Stimulated activated naive CD8-positive, alpha-beta T cell treated with anti-CD3 and anti-CD28 coated beads, Interleukin-15, amount 100 ng/mL, for 72 hours (primary cell): Measurements from ENCODE around the gene CNTNAP4.

Experiments
- ATAC-seq: fragments of 150-1000 bp; cut with Tn5 transposase; 2 replicates; pipeline ENCODE4 v1.10.0; 2021; ENCODE audit warnings: mild to moderate bottlenecking, moderate library complexity
- DNase-seq, 2 donors: peaks; one replicate each; pipeline ENCODE4 v3.0.0; 2021 to 2022
- H3K27ac Mint-ChIP-seq, 2 donors: one replicate each; pipeline ENCODE4 v1.8.0; 2022; ENCODE audit warnings: mild to moderate bottlenecking in 2 of 2, mixed read lengths in 2 of 2, moderate library complexity in 2 of 2
- H3K27me3 Mint-ChIP-seq: one replicate; pipeline ENCODE4 v1.8.0; 2022; ENCODE audit warnings: mixed read lengths
- H3K4me1 Mint-ChIP-seq: one replicate; pipeline ENCODE4 v1.8.0; 2022; ENCODE audit warnings: mild to moderate bottlenecking, mixed read lengths
- H3K4me3 Mint-ChIP-seq, 2 donors: one replicate each; pipeline ENCODE4 v1.8.0; 2022; ENCODE audit warnings: mild to moderate bottlenecking in 2 of 2, mixed read lengths in 2 of 2, moderate library complexity in 1 of 2
- H3K9me3 Mint-ChIP-seq, 2 donors: one replicate each; pipeline ENCODE4 v1.8.0; 2022; ENCODE audit warnings: mixed read lengths in 2 of 2

Gene CNTNAP4

DNA sequence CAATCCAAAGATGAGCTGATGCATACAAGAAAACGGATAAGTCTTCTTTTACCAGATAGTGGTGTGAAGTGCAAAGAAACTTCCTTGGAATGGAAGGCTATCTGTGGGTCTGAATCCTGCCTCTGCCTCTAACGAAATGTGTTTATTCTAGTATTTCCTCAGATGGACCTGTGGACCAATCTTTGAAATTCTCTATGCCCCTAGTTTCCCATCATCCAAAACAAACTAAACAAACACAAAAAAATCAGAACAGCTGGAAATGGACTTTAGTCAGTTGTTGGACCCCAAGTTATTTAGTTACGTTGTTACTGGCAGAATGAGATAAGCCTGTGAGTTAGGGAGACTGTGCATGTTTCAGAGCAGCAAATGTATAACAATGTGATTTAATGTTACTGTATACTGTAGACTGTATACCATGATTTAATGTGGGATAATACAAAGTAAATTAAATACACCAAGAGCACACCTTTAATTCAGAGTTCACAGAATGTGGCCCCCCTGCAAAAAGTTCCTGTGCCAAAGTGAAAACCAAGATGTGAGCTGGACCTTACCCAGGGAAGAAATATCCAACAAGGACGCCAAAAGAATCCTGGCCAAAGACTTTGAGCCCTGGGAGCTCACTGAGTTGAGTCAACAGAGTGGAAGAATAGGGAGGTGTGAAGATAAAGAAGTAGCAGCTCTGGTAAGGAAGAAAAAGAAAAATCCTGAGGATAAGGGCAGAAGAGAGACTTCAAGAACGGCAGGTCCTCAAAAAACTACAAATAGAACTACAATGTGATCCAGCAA is 255.2 kb downstream of the CNTNAP4 start:
- ATAC-seq = no peak

DNA sequence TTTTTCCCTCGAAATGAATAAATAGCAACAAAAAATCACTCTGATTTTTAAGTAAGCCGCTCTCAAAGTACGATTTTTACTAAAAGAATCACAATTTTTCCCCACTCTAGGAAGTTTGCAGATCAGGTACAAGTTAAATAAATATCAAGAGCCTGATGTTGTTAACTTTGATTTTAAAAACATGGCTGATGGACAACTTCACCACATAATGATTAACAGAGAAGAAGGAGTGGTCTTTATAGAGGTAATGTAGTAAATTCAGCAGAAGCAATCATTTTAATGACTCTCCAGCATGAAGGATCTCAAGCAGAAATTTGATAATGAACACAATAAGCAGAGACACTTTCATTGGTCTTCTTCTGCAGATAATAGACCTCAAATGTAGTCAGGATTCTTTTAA is 262.4 kb downstream of the CNTNAP4 start:
- H3K9me3 Mint-ChIP-seq = no peaks in the 10 kb centered on the region
- DNase-seq (no peak), ATAC-seq (no peak)
- no peak overlapping the region for H3K27ac Mint-ChIP-seq
- no peaks in the 10 kb centered on the region for H3K27me3 Mint-ChIP-seq
- no peak overlapping the region for H3K4me3 Mint-ChIP-seq
- no peaks in the 10 kb centered on the region for H3K4me1 Mint-ChIP-seq

More for the DNA sequence above, 255.2 kb downstream of the CNTNAP4 start:
- H3K27ac Mint-ChIP-seq = no peak overlapping the region
- no peak overlapping the region for H3K4me3 Mint-ChIP-seq
- H3K27me3 Mint-ChIP-seq = no peaks in the 10 kb centered on the region
- peaks cover 8 to 11% of the 10 kb centered on the region in 2 donors for H3K9me3 Mint-ChIP-seq
- no peak for DNase-seq
- H3K4me1 Mint-ChIP-seq = no peaks in the 10 kb centered on the region

DNA sequence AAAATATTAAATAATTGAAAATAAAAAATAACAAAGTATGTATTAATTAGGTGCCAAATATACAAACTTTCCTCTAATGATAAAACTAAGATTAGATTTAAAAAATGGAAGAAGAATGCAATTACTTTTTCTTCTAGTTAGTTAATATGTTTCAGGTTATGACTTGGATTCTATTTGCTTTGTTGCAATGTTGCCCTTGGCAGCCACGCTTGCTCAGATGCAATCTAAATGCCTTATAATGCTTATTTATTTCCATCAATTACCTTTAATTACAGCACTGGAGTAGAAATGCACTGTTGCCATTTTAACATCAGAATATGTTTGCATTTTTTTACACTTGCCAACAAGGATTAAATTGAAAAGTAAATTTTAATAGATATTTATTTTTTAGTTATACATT is 263.9 kb downstream of the CNTNAP4 start:
- DNase-seq = no peak
- no peaks in the 10 kb centered on the region for H3K27me3 Mint-ChIP-seq
- H3K9me3 Mint-ChIP-seq = no peaks in the 10 kb centered on the region
- H3K27ac Mint-ChIP-seq = no peak overlapping the region
- H3K4me1 Mint-ChIP-seq = no peaks in the 10 kb centered on the region
- no peak for ATAC-seq
- no peak overlapping the region for H3K4me3 Mint-ChIP-seq

DNA sequence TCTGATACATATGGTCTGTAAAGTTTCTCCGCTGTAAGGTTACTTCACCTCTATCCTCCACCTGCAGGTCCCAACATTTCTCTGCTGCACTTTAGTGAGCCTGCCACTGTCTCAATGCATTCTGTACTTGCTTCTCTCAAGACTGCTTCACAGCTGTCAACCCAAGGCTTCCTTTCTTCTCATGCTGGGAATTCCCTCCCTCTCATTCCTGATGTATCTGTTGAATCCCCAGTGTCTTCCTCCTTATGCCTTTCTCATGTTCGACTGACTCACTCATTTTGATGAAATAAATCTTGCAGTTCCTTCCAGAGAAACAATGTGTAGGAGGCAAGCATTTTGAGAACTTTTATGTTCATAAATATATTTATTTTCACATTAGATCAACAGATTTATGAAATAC is 288.3 kb downstream of the CNTNAP4 start:
- DNase-seq (no peak), ATAC-seq (no peak)
- H3K27me3 Mint-ChIP-seq = no peaks in the 10 kb centered on the region
- no peaks in the 10 kb centered on the region for H3K4me1 Mint-ChIP-seq
- no peak overlapping the region for H3K27ac Mint-ChIP-seq
- H3K4me3 Mint-ChIP-seq = no peak overlapping the region
- peaks cover 4 to 8% of the 10 kb centered on the region in 2 donors for H3K9me3 Mint-ChIP-seq

DNA sequence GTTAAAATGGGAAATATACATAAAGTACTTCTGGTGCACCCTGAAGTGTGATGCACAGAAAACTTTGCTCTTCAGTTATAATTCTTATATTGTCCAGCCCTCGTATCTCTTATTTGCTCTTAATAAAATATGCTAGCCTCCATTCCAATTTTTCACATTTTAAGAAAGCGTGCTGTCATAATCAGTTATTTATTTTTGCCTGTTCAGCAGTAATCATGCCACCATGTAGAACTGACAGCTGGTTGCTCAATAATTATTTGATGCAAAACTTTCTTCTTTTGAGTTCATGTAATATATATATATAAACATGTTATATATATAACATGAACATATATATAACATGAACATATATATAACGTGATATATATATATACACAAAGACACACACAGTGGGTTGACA is 294.6 kb downstream of the CNTNAP4 start:
- H3K4me3 Mint-ChIP-seq = no peak overlapping the region
- no peak overlapping the region for H3K27ac Mint-ChIP-seq
- DNase-seq (no peak), ATAC-seq (no peak)
- peaks cover 4 to 10% of the 10 kb centered on the region in 2 donors for H3K9me3 Mint-ChIP-seq
- no peaks in the 10 kb centered on the region for H3K4me1 Mint-ChIP-seq
- H3K27me3 Mint-ChIP-seq = no peaks in the 10 kb centered on the region

DNA sequence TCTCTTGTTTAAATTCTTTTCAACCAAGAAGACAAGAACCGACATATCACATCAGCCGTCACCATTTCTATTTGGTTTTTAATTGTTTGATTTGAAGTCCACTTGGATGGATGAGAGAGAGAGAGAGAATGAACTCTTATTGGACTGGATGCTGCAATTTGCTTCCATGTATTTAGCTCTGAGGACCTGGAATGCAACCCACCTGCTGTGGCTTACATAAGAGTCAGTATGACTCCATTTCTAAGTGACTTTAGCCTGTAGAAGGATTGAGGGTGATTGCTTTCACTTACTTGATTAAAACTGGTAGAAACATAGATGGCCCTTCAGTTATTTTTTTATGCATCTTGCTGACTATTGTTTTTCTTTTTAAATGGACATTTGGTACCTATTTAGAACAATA is 296.1 kb downstream of the CNTNAP4 start:
- H3K27ac Mint-ChIP-seq = no peak overlapping the region
- no peaks in the 10 kb centered on the region for H3K4me1 Mint-ChIP-seq
- H3K9me3 Mint-ChIP-seq = peaks cover 0 to 10% of the 10 kb centered on the region in 2 donors
- no peak for DNase-seq
- ATAC-seq = no peak
- H3K4me3 Mint-ChIP-seq = no peak overlapping the region
- no peaks in the 10 kb centered on the region for H3K27me3 Mint-ChIP-seq

DNA sequence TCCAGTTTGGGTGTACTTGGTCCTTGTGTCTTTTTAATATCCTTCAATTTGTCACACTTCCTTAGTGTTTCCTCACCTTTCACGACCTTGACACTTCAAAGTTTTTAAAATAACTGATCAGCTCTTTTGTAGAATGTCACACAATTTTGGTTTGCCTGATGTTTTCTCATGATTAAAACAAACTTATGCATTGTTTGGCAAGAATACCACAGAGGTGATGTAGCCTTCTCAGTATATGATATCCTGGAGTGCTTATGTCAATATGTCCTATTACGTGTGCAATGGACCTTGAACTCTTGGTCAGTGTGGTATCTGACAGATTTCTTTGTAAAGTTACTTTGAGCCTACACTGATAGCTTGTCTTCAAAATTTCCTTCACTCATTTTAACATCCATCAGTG is 297.4 kb downstream of the CNTNAP4 start:
- no peak overlapping the region for H3K27ac Mint-ChIP-seq
- H3K27me3 Mint-ChIP-seq = no peaks in the 10 kb centered on the region
- peaks cover 0 to 10% of the 10 kb centered on the region in 2 donors for H3K9me3 Mint-ChIP-seq
- ATAC-seq = no peak
- DNase-seq = no peak
- H3K4me1 Mint-ChIP-seq = no peaks in the 10 kb centered on the region
- H3K4me3 Mint-ChIP-seq = no peak overlapping the region

DNA sequence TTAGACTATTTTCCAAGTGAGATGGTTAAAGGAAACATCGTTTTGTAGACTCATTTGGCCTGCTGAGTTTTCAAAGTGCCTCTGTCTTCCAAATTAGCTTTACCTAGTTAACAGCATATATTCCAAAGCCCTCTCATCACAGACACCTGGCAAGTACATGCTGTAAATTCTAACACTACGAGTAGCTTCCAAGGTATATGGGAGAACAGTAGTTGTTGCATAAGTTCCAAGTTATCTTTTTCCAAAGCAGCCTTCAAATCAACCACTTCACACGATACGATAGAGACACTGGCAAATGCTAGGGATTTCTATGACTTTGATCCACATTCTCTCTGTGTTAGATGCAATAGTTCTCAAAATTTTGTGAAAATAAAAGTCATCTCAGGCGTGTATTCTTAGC is 299.3 kb downstream of the CNTNAP4 start:
- Mint-ChIP-seq H3K9me3 (no peaks in the 10 kb centered on the region), H3K27ac (no peak overlapping the region), H3K4me3 (no peak overlapping the region), H3K27me3 (no peaks in the 10 kb centered on the region), H3K4me1 (no peaks in the 10 kb centered on the region)
- no peak for ATAC-seq
- DNase-seq = no peak

DNA sequence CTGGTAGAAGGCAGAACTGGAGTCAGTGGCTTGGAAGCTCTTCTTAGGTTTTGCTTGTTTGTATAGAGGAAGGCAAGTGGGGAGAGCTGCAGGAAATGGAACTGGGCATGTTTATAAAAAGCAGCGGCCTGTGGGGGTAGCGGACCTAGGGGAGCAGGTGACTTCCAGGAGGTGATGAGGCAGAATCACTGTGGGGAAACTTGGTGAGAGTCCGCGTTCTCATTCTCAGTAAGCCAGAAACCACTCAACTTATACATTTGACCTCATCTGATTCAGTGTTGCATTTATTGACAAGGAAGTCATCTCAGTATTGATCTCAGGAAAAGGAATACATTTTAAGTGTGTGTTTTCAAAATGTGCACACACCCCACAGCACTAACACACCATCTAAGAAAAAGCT is 299.8 kb downstream of the CNTNAP4 start:
- Mint-ChIP-seq H3K27ac (no peak overlapping the region), H3K9me3 (peaks cover 0 to 4% of the 10 kb centered on the region in 2 donors), H3K4me1 (no peaks in the 10 kb centered on the region), H3K4me3 (no peak overlapping the region), H3K27me3 (no peaks in the 10 kb centered on the region)
- ATAC-seq (no peak), DNase-seq (no peak)

DNA sequence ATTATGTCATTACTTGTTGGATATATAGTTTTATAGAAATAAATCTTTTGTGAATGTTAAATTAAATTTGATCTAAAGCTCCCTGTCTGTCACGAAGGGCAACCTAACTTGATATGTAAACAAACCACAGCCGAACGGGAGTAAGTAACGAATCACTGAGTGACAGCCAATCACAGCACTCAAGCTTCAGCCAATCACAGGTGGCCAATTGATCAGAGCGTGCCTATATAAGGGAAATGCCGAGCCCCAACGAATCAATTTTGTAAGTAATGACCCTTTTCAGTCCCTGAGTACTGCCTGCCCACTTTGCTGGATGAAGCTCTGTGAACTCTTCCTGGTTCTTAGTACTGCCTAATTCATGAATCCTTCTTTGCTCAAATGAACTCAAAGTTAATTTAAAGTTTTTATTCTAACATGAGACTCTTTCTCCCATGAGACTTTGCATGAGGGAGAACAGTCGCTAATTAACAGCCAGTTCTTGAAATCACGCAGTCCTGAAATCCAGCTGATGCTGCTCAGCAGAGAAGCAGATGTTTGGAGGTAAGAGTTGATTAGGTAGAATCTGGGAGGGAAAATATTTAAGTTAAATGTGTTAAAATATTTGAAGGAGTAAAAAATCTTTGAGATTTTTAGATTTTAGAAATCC is 302.2 kb downstream of the CNTNAP4 start:
- ATAC-seq = no peak
- H3K9me3 Mint-ChIP-seq = peaks cover 2 to 7% of the 10 kb centered on the region in 2 donors
- no peaks in the 10 kb centered on the region for H3K4me1 Mint-ChIP-seq
- no peaks in the 10 kb centered on the region for H3K27me3 Mint-ChIP-seq
- no peak for DNase-seq
- H3K4me3 Mint-ChIP-seq = no peak overlapping the region
- no peak overlapping the region for H3K27ac Mint-ChIP-seq

DNA sequence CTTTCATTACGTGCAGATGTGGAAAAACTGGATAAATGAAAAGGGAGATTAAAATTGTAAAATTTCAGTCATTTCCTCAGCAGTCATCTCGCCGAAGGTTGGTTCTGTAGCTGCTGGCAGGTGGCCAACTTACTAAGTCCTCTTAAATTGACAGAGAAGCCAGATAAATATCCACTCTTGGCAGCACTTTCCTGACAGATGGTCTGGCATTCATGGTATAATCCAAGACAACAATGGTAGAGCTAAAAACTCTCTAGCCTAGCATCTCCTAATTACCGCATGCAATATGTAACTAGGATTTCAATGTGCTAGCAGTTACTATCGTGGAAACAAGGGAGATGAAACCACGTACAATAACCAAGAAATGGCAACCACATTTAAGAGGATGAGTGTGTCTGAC is 306.3 kb downstream of the CNTNAP4 start:
- H3K27ac Mint-ChIP-seq = no peak overlapping the region
- DNase-seq (no peak), ATAC-seq (no peak)
- H3K4me1 Mint-ChIP-seq = no peaks in the 10 kb centered on the region
- H3K27me3 Mint-ChIP-seq = no peaks in the 10 kb centered on the region
- H3K9me3 Mint-ChIP-seq = peaks cover 6 to 7% of the 10 kb centered on the region in 2 donors
- H3K4me3 Mint-ChIP-seq = no peak overlapping the region

DNA sequence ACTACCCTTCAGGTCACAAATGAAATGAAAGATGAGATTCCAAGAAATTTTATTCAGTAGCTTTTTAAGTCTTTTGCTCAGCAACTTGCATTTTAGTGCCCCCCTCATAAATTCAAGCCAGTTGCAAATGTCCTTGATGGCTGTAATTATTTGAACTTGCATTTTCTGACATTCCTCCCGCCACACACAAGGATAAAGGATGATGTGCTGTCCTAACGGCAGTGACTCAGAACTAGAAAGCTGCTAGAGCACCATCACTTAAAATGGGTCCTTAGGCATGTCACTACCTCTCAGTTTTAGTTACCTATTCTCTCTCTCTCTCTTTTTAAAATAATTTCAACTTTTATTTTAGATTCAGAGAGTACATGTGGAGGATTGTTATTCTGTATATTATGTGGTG is 306.7 kb downstream of the CNTNAP4 start:
- Mint-ChIP-seq H3K4me3 (no peak overlapping the region), H3K27me3 (no peaks in the 10 kb centered on the region), H3K27ac (no peak overlapping the region), H3K9me3 (peaks cover 6 to 7% of the 10 kb centered on the region in 2 donors), H3K4me1 (no peaks in the 10 kb centered on the region)
- no peak for ATAC-seq
- no peak for DNase-seq

DNA sequence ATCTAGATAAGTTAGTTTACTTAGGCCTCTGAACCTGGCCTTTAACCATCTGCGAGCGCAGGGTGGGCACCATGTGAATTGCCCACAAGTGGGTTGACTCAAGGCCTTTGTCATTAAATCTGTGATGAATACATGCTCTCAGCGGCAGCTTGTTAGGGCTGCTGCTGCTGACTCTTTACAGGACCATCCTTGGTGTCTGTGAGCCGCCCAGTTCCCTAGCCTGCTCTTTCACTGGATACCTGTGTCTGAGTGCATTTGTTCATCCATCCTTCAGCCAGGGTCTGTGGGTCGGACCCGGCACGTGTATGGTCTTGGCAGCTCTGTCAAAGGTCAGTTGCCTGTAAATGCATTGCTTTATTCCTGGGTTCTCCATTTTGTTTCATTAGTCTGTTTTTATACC is 321.3 kb downstream of the CNTNAP4 start:
- no peak overlapping the region for H3K4me3 Mint-ChIP-seq
- no peak for ATAC-seq
- no peaks in the 10 kb centered on the region for H3K4me1 Mint-ChIP-seq
- no peaks in the 10 kb centered on the region for H3K9me3 Mint-ChIP-seq
- no peaks in the 10 kb centered on the region for H3K27me3 Mint-ChIP-seq
- DNase-seq = no peak
- H3K27ac Mint-ChIP-seq = no peak overlapping the region

DNA sequence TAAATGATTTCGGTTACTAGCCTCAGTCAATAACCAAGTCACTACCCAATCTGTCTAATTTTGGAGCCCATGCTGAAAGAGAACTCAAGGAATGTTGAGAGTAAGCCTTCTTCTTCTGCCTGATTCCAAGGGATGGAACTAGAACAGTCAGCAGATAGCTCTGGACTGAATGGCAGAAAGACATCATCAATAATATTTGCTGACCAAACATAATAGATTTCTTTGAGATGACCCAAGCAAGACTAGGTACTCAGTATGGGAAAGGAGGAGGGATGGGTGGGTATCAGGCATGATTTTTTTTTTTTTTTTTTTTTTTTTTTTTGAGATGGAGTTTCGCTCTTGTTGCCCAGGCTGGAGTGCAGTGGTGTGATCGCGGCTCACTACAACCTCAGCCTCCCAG is 330.1 kb downstream of the CNTNAP4 start:
- H3K9me3 Mint-ChIP-seq = no peaks in the 10 kb centered on the region
- no peak for DNase-seq
- H3K4me3 Mint-ChIP-seq = no peak overlapping the region
- H3K27me3 Mint-ChIP-seq = no peaks in the 10 kb centered on the region
- no peaks in the 10 kb centered on the region for H3K4me1 Mint-ChIP-seq
- no peak for ATAC-seq
- H3K27ac Mint-ChIP-seq = no peak overlapping the region
